Karpas-422 (cell line): ENCODE data around the gene TRIO. TPM values are rescaled to one million over a fixed set of nuclear protein-coding genes. Genes with fewer than 3 reads are reported as not detected.

Source experiments
- DNase-seq: peaks from one replicate; pipeline ENCODE4 v3.0.0-alpha.2; 2015
- H2AFZ ChIP-seq: fragments of 200-600 bp; sonication (generic); 2 replicates; pipeline ENCODE4 v1.6.1; 2014; ENCODE audit warnings: antibody characterized with exemption, low read length, mixed read lengths
- H3K27ac ChIP-seq: fragments of 200-600 bp; sonication (generic); 2 replicates; pipeline ENCODE4 v1.5.1; 2014; ENCODE audit warnings: mild to moderate bottlenecking, low read length, moderate library complexity
- H3K27me3 ChIP-seq: fragments of 200-600 bp; sonication (generic); 2 replicates; pipeline ENCODE4 v1.6.1; 2014; ENCODE audit warnings: low read length, mixed read lengths
- H3K36me3 ChIP-seq: fragments of 200-600 bp; sonication (generic); 2 replicates; pipeline ENCODE4 v1.6.1; 2014; ENCODE audit warnings: low read length, mixed read lengths; ENCODE audit not compliant: insufficient read depth
- H3K4me1 ChIP-seq: fragments of 200-600 bp; sonication (generic); 2 replicates; pipeline ENCODE4 v1.6.1; 2014; ENCODE audit warnings: mild to moderate bottlenecking, low read length, mixed read lengths
- H3K4me2 ChIP-seq: fragments of 200-600 bp; sonication (generic); 2 replicates; pipeline ENCODE4 v1.6.1; 2014; ENCODE audit warnings: low read length, low read depth, mild to moderate bottlenecking; ENCODE audit not compliant: poor library complexity, severe bottlenecking
- H3K4me3 ChIP-seq: fragments of 200-600 bp; sonication (generic); 2 replicates; pipeline ENCODE4 v1.5.1; 2014; ENCODE audit warnings: mild to moderate bottlenecking, antibody characterized with exemption, low read length, mixed read lengths
- H3K79me2 ChIP-seq: fragments of 200-600 bp; sonication (generic); 2 replicates; pipeline ENCODE4 v1.6.1; 2014; ENCODE audit warnings: mild to moderate bottlenecking, low read length, mixed read lengths
- H3K9ac ChIP-seq: fragments of 200-600 bp; sonication (generic); 2 replicates; pipeline ENCODE4 v1.6.0; 2014; ENCODE audit warnings: low read length
- H3K9me2 ChIP-seq: fragments of 200-600 bp; sonication (generic), shearing (Covaris generic); replicated peaks from 2 replicates; pipeline ENCODE4 v1.6.0; 2014; ENCODE audit warnings: mild to moderate bottlenecking, low read length, moderate library complexity; ENCODE audit not compliant: insufficient read depth
- H3K9me3 ChIP-seq: fragments of 300-700, 200-600 bp; sonication (generic); 2 replicates; pipeline ENCODE4 v1.6.1; 2014; ENCODE audit warnings: low read length, mixed read lengths
- H4K20me1 ChIP-seq: fragments of 200-600 bp; sonication (generic); 2 replicates; pipeline ENCODE4 v1.6.1; 2014; ENCODE audit warnings: mild to moderate bottlenecking, antibody characterized with exemption, low read length, low read depth; ENCODE audit not compliant: insufficient read depth
- total RNA-seq: library from RNA; depleted of rRNA; stranded (reverse); fragments of >200 nt; shearing (Covaris generic); gene quantifications from 2 replicates; pipeline ENCODE4 v1.2.3, GENCODE V29; 2014; ENCODE audit warnings: low replicate concordance

Gene TRIO
- total RNA-seq, 1 experiment from 2014 or later: 0.04 TPM

- Histone ChIP-seq H3K4me1 (no peaks in the 10 kb centered on the region), H2AFZ (no peak overlapping the region), H3K9ac (no peak overlapping the region), H3K9me2 (no peaks in the 10 kb centered on the region), H3K4me3 (no peak overlapping the region), H3K79me2 (no peaks in the 10 kb centered on the region), H3K36me3 (no peaks in the 10 kb centered on the region), H4K20me1 (no peaks in the 10 kb centered on the region), H3K9me3 (no peaks in the 10 kb centered on the region), H3K27ac (no peak overlapping the region), H3K27me3 (no peaks in the 10 kb centered on the region), H3K4me2 (no peak overlapping the region)
- no peak for DNase-seq
Measured at GRCh38 chr5:14482085-14482484, 338.9 kb downstream of the TRIO start.

- Histone ChIP-seq H3K4me2 (no peak overlapping the region), H3K4me3 (no peak overlapping the region), H3K9me2 (no peaks in the 10 kb centered on the region), H3K27ac (no peak overlapping the region), H3K36me3 (no peaks in the 10 kb centered on the region), H3K9ac (no peak overlapping the region), H3K79me2 (no peaks in the 10 kb centered on the region), H3K4me1 (no peaks in the 10 kb centered on the region), H2AFZ (no peak overlapping the region), H3K27me3 (no peaks in the 10 kb centered on the region), H3K9me3 (no peaks in the 10 kb centered on the region), H4K20me1 (no peaks in the 10 kb centered on the region)
- DNase-seq: no peak
Measured at GRCh38 chr5:14483504-14484157, 340.5 kb downstream of the TRIO start.

GRCh38 chr5:14486486-14486885 is 343.3 kb downstream of the TRIO start:
- no peaks in the 10 kb centered on the region for H3K27me3 ChIP-seq
- no peaks in the 10 kb centered on the region for H4K20me1 ChIP-seq
- H3K9me3 ChIP-seq: no peaks in the 10 kb centered on the region
- no peak overlapping the region for H3K4me3 ChIP-seq
- H3K27ac ChIP-seq: no peak overlapping the region
- H3K9ac ChIP-seq: no peak overlapping the region
- H3K36me3 ChIP-seq: no peaks in the 10 kb centered on the region
- H3K4me2 ChIP-seq: no peak overlapping the region
- no peaks in the 10 kb centered on the region for H3K79me2 ChIP-seq
- no peaks in the 10 kb centered on the region for H3K9me2 ChIP-seq
- H2AFZ ChIP-seq: no peak overlapping the region
- DNase-seq: no peak
- H3K4me1 ChIP-seq: no peaks in the 10 kb centered on the region

- no peaks in the 10 kb centered on the region for H3K9me2 ChIP-seq
- no peaks in the 10 kb centered on the region for H3K36me3 ChIP-seq
- no peaks in the 10 kb centered on the region for H4K20me1 ChIP-seq
- H3K4me3 ChIP-seq: no peak overlapping the region
- H3K79me2 ChIP-seq: no peaks in the 10 kb centered on the region
- no peak overlapping the region for H2AFZ ChIP-seq
- H3K9me3 ChIP-seq: no peaks in the 10 kb centered on the region
- DNase-seq: no peak
- no peaks in the 10 kb centered on the region for H3K4me1 ChIP-seq
- H3K27ac ChIP-seq: no peak overlapping the region
- H3K27me3 ChIP-seq: no peaks in the 10 kb centered on the region
- H3K4me2 ChIP-seq: no peak overlapping the region
- no peak overlapping the region for H3K9ac ChIP-seq
Measured at GRCh38 chr5:14486996-14487896, 344.1 kb downstream of the TRIO start.

GRCh38 chr5:14487897-14488570 is 344.9 kb downstream of the TRIO start:
- DNase-seq: no peak
- no peak overlapping the region for H3K4me2 ChIP-seq
- H3K4me3 ChIP-seq: no peak overlapping the region
- no peaks in the 10 kb centered on the region for H3K36me3 ChIP-seq
- no peaks in the 10 kb centered on the region for H3K9me2 ChIP-seq
- no peaks in the 10 kb centered on the region for H3K79me2 ChIP-seq
- H2AFZ ChIP-seq: no peak overlapping the region
- no peaks in the 10 kb centered on the region for H4K20me1 ChIP-seq
- no peak overlapping the region for H3K27ac ChIP-seq
- no peak overlapping the region for H3K9ac ChIP-seq
- no peaks in the 10 kb centered on the region; the same call in 1 of the 2 replicates for H3K9me3 ChIP-seq
- no peaks in the 10 kb centered on the region for H3K27me3 ChIP-seq
- no peaks in the 10 kb centered on the region for H3K4me1 ChIP-seq

- no peaks in the 10 kb centered on the region for H4K20me1 ChIP-seq
- H3K9me3 ChIP-seq: no peaks in the 10 kb centered on the region; the same call in 1 of the 2 replicates
- no peak overlapping the region for H2AFZ ChIP-seq
- H3K27me3 ChIP-seq: no peaks in the 10 kb centered on the region
- no peak overlapping the region for H3K27ac ChIP-seq
- H3K4me2 ChIP-seq: no peak overlapping the region
- H3K4me3 ChIP-seq: no peak overlapping the region
- no peak overlapping the region for H3K9ac ChIP-seq
- no peaks in the 10 kb centered on the region for H3K79me2 ChIP-seq
- H3K4me1 ChIP-seq: no peaks in the 10 kb centered on the region
- no peak for DNase-seq
- H3K36me3 ChIP-seq: no peaks in the 10 kb centered on the region
- no peaks in the 10 kb centered on the region for H3K9me2 ChIP-seq
Measured at GRCh38 chr5:14488709-14489108, 345.6 kb downstream of the TRIO start.

GRCh38 chr5:14489643-14490042 is 346.5 kb downstream of the TRIO start:
- Histone ChIP-seq H3K9me2 (no peaks in the 10 kb centered on the region), H3K9ac (no peak overlapping the region), H4K20me1 (no peaks in the 10 kb centered on the region), H3K36me3 (no peaks in the 10 kb centered on the region), H3K27me3 (no peaks in the 10 kb centered on the region), H3K4me1 (no peaks in the 10 kb centered on the region), H3K4me2 (no peak overlapping the region), H3K9me3 (no peaks in the 10 kb centered on the region; the same call in 1 of the 2 replicates), H3K4me3 (no peak overlapping the region), H3K79me2 (no peaks in the 10 kb centered on the region), H2AFZ (no peak overlapping the region), H3K27ac (no peak overlapping the region)
- no peak for DNase-seq

- no peaks in the 10 kb centered on the region for H3K9me2 ChIP-seq
- H2AFZ ChIP-seq: no peak overlapping the region
- DNase-seq: no peak
- H3K27me3 ChIP-seq: no peaks in the 10 kb centered on the region
- no peaks in the 10 kb centered on the region for H3K4me1 ChIP-seq
- no peak overlapping the region for H3K4me3 ChIP-seq
- H4K20me1 ChIP-seq: no peaks in the 10 kb centered on the region
- no peaks in the 10 kb centered on the region; the same call in 1 of the 2 replicates for H3K9me3 ChIP-seq
- no peak overlapping the region for H3K4me2 ChIP-seq
- no peaks in the 10 kb centered on the region for H3K36me3 ChIP-seq
- H3K79me2 ChIP-seq: no peaks in the 10 kb centered on the region
- no peak overlapping the region for H3K27ac ChIP-seq
- H3K9ac ChIP-seq: no peak overlapping the region
Measured at GRCh38 chr5:14490309-14490711, 347.2 kb downstream of the TRIO start.
